CD4-positive, alpha-beta T cell (primary cell): Measurements from ENCODE around the gene SPOCK1. TPM values are rescaled to one million over a fixed set of nuclear protein-coding genes. Genes with fewer than 3 reads are reported as not detected.

Source experiments
- ATAC-seq: fragments of 200-7000 bp; cut with Tn5 transposase; one replicate; pipeline ENCODE4 v1.10.0; 2022; ENCODE audit warnings: mild to moderate bottlenecking; ENCODE audit not compliant: poor library complexity
- CTCF ChIA-PET: fragments of 350-600 bp; sonication (Branson Sonifier 250); formaldehyde crosslinking; loops from one replicate; lab custom pipeline; 2021; ENCODE audit warnings: antibody characterized with exemption, inconsistent platforms; lab: Charles Lee
- POLR2A ChIA-PET: fragments of 350-600 bp; sonication (Branson Sonifier 250); formaldehyde crosslinking; loops from one replicate; lab custom pipeline; 2021; ENCODE audit warnings: antibody characterized with exemption, inconsistent platforms; lab: Charles Lee
- DNase-seq, 14 experiments: peaks; one replicate each; pipeline ENCODE4 v3.0.0-alpha.2; 2013 to 2020; ENCODE audit warnings: mixed read lengths in 2 of 14
- H3K27ac ChIP-seq, 2 donors: one replicate each; pipeline versions ENCODE4 v1.5.1 to v1.7.0; 2013; ENCODE audit warnings: low read length in 2 of 2, low read depth in 1 of 2, mild to moderate bottlenecking in 1 of 2
- H3K27me3 ChIP-seq, 2 experiments: 1 replicate in 1 of 2; 2 replicates in 1 of 2; pipeline versions ENCODE4 v1.6.1 to v1.7.0; 2013; ENCODE audit warnings: low read length in 2 of 2, control low read depth in 1 of 2, mild to moderate bottlenecking in 1 of 2, moderate library complexity in 1 of 2; ENCODE audit not compliant: insufficient read depth in 2 of 2, control insufficient read depth in 1 of 2
- H3K36me3 ChIP-seq: one replicate; pipeline ENCODE4 v1.6.1; 2013; ENCODE audit warnings: low read length, control low read depth; ENCODE audit not compliant: insufficient read depth
- H3K4me1 ChIP-seq: one replicate; pipeline ENCODE4 v1.6.1; 2013; ENCODE audit warnings: low read length, control low read depth; ENCODE audit not compliant: insufficient read depth
- H3K4me3 ChIP-seq: one replicate; pipeline ENCODE4 v1.5.1; 2013; ENCODE audit warnings: mild to moderate bottlenecking, low read length, moderate library complexity
- H3K9me3 ChIP-seq, 2 experiments: 1 replicate in 1 of 2; 2 replicates in 1 of 2; pipeline versions ENCODE4 v1.6.1 to v1.7.0; 2013; ENCODE audit warnings: low read length in 2 of 2, mild to moderate bottlenecking in 2 of 2, control low read depth in 1 of 2, moderate library complexity in 1 of 2; ENCODE audit not compliant: control insufficient read depth in 1 of 2, insufficient read depth in 1 of 2
- H3K27ac Mint-ChIP-seq: one replicate; pipeline ENCODE4 v1.8.0; 2020; ENCODE audit warnings: mixed read lengths
- H3K27me3 Mint-ChIP-seq: one replicate; pipeline ENCODE4 v1.8.0; 2021; ENCODE audit warnings: mixed read lengths
- H3K36me3 Mint-ChIP-seq: one replicate; pipeline ENCODE4 v1.8.0; 2021; ENCODE audit warnings: low read depth, mixed read lengths
- H3K4me1 Mint-ChIP-seq: one replicate; pipeline ENCODE4 v1.8.0; 2021; ENCODE audit warnings: low read depth, mixed read lengths
- H3K4me3 Mint-ChIP-seq: one replicate; pipeline ENCODE4 v1.8.0; 2020; ENCODE audit warnings: mild to moderate bottlenecking, mixed read lengths
- H3K9me3 Mint-ChIP-seq: one replicate; pipeline ENCODE4 v1.8.0; 2020; ENCODE audit warnings: mixed read lengths
- CTCF ChIP-seq: fragments of 200-600 bp; IDR thresholded peaks from one replicate; pipeline ENCODE4 v1.8.0; 2022; ENCODE audit warnings: antibody characterized with exemption, mild to moderate bottlenecking
- intact Hi-C, 2 experiments: fragments of 100-400 bp; cut with DNase I in 1 of 2; cut with micrococcal nuclease in 1 of 2; formaldehyde crosslinking; loops; one replicate each; pipeline versions ENCODE4 v1.15.1 to v1.9.0; 2023 to 2025; cut with DNase I, micrococcal nuclease
- total RNA-seq, 174 experiments: library from RNA in 2 of 174; stranded (reverse) in 2 of 174; gene quantifications; one replicate each; pipeline ENCODE4 v1.2.3 and lab custom pipeline; 2021 to 2026

Gene SPOCK1
- total RNA-seq, 2 experiments from 2014 or later: not detected

- ChIA-PET POLR2A (no interaction called here), CTCF (no interaction called here)
- no peaks in the 10 kb centered on the region for H3K4me1 Mint-ChIP-seq
- Histone ChIP-seq H3K27me3 (no peaks in the 10 kb centered on the region), H3K9me3 (peaks cover 0 to 4% of the 10 kb centered on the region in 2 experiments), H3K36me3 (no peaks in the 10 kb centered on the region), H3K4me3 (no peak overlapping the region), H3K4me1 (no peaks in the 10 kb centered on the region), H3K27ac (no peak overlapping the region)
- no peak for ATAC-seq
- peaks cover 2% of the 10 kb centered on the region for H3K9me3 Mint-ChIP-seq
- no peak overlapping the region for H3K27ac Mint-ChIP-seq
- H3K27me3 Mint-ChIP-seq: peaks cover 18% of the 10 kb centered on the region
- no peak for TF ChIP-seq CTCF
- intact Hi-C loops: no loop called here
- no peak for DNase-seq
- H3K4me3 Mint-ChIP-seq: no peak overlapping the region
- H3K36me3 Mint-ChIP-seq: no peaks in the 10 kb centered on the region
Measured at GRCh38 chr5:137119321-137119720, 379.8 kb downstream of the SPOCK1 start.

GRCh38 chr5:137118629-137119028 is 380.5 kb downstream of the SPOCK1 start:
- H3K27ac Mint-ChIP-seq: no peak overlapping the region
- Histone ChIP-seq H3K27ac (no peak overlapping the region), H3K27me3 (no peaks in the 10 kb centered on the region), H3K9me3 (peaks cover 0 to 4% of the 10 kb centered on the region in 2 experiments), H3K36me3 (no peaks in the 10 kb centered on the region), H3K4me3 (no peak overlapping the region), H3K4me1 (no peaks in the 10 kb centered on the region)
- DNase-seq (no peak), ATAC-seq (no peak)
- no peak for TF ChIP-seq CTCF
- intact Hi-C loops: no loop called here
- H3K27me3 Mint-ChIP-seq: peaks cover 18% of the 10 kb centered on the region
- ChIA-PET POLR2A (no interaction called here), CTCF (no interaction called here)
- H3K4me1 Mint-ChIP-seq: no peaks in the 10 kb centered on the region
- no peak overlapping the region for H3K4me3 Mint-ChIP-seq
- H3K36me3 Mint-ChIP-seq: no peaks in the 10 kb centered on the region
- peaks cover 2% of the 10 kb centered on the region for H3K9me3 Mint-ChIP-seq

- intact Hi-C loops: no loop called here
- ChIA-PET CTCF (no interaction called here), POLR2A (no interaction called here)
Measured at GRCh38 chr5:137115152-137115551, 384.0 kb downstream of the SPOCK1 start.

More at GRCh38 chr5:137115152-137115551, 384.0 kb downstream of the SPOCK1 start:
- H3K4me3 Mint-ChIP-seq: no peak overlapping the region
- no peak for TF ChIP-seq CTCF
- ATAC-seq: no peak
- Histone ChIP-seq H3K27ac (no peak overlapping the region), H3K4me1 (no peaks in the 10 kb centered on the region), H3K9me3 (peaks cover 0 to 8% of the 10 kb centered on the region in 2 experiments), H3K27me3 (no peaks in the 10 kb centered on the region), H3K4me3 (no peak overlapping the region), H3K36me3 (no peaks in the 10 kb centered on the region)
- H3K27me3 Mint-ChIP-seq: peaks cover 22% of the 10 kb centered on the region
- no peak for DNase-seq
- peaks cover 2% of the 10 kb centered on the region for H3K9me3 Mint-ChIP-seq
- H3K36me3 Mint-ChIP-seq: no peaks in the 10 kb centered on the region
- no peak overlapping the region for H3K27ac Mint-ChIP-seq
- no peaks in the 10 kb centered on the region for H3K4me1 Mint-ChIP-seq
